Islet of Langerhans (tissue), 1 donor: ENCODE data around the gene TMEM219.

Experiments
- FAIRE-seq: peaks from one replicate; lab custom pipeline; 2011; peaks lifted over from hg19 to GRCh38; lab: Jason Lieb, UNC

Gene TMEM219

DNA sequence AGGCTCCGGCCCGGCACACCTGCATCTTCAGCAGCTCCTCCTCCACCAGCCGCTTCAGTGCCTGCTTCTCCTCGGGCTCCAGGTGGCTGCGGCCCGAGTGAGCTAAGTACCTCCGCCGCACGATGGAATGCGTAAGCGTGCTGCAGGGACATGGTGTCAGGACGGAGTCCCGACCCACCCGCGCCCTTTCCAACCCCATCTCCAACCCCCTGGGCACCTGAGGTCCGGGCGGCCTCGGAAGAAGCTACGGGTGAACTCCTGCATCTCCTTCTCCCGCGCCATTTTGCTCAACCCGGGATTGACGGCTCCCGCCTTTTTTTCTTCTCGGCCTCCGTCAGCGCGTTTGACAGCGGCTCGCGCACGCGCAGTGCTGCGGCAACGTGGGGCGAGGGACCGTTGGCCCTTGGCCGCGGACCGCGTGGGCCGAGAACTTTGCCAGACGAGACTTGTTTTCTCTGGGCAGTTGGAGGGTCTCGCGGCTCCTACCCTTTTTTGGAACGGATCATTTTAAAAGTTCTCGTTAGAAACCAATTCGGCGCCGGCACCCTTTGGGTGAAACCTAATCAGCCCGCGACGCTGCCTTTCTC is 33.5 kb downstream of the TMEM219 start, which contains the start of gene HIRIP3:
HIRIP3 (minus strand) TSS at position 294 of the 587 bp plus-strand sequence; CDS start at position 282, 12 bp downstream.
- FAIRE-seq: no peak

DNA sequence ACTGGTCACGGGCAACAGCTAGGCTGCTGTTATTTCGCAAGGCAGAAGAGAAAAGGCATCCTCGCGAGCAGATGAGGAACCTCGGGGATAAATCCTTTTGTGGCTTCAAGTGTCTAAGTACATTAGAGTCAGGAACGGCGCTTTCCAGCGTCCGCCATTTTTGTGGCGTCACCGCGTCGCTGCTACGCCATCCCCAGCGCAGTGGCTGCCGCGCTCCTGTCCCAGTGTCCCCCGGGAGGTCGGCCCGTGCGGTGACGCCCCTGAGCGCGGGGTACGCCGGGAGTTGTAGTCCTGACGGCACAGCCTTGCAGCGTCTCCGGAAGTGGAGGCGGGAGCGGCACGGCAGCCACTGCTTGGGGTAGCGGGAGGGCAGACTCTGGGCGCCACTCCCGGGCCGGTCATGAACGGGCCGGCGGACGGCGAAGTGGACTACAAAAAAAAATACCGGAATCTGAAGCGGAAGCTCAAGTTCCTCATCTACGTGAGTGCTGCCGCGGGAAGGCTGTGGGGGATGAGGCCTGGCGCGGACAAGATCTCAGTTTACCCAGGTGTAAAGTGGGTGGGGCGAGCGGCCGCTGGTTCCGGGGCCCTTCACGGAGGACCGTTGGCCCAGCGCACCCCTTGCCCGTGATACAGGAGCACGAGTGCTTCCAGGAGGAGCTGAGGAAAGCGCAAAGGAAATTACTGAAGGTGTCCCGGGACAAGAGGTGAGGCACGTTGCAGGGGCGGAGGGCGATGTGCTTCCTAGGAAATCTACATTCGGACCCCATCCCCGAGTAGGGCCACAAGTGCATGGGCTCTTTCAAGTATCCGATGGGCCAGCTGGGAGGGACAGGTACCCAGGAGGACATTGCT is 34.3 kb downstream of the TMEM219 start, which contains the start of gene INO80E:
INO80E (plus strand) TSS at position 331 of the 855 bp plus-strand sequence; CDS start at position 401, 70 bp downstream.
- FAIRE-seq: no peak

DNA sequence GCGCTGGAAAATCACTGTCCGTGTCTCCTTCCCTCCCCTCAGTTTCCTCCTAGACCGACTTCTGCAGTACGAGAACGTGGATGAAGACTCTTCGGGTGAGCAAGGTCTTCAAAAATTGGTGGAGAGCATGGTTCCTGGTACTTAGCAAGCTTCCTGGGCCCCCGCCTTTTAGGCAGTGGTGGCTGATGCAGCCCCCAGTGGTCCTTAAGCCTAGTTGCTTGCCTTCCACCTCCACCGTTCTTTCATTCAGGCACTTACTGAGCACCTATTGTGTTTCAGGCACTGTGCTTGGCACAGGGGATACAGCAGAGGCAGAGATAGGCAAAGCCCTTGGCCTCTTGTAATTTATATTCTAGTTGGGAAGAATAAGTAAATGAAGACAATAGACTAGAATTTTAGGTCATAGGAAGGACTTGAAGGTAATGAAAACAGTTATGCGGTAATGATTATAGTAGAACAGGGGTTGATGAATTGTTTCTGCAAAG is 34.9 kb downstream of the TMEM219 start:
- no peak for FAIRE-seq

DNA sequence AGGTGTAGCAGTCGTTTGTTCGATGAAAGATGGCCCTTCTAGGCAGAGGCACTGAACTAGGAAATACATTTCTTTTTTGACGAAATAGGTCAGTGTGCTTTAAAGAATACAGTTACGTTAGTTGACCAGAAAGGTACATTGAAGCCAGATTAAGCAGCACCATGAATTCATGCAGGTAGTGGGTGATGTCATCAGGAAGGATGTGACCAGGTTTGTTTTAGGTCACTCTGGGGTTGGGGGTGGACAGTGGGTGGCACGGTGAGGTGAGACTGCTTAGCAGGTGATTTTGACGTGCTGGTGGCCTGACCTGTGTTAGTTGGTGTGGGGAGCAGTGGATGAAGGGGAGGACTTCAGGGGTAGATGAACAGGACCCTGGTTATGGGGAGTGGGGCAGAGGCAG is 37.7 kb downstream of the TMEM219 start:
- no peak for FAIRE-seq

DNA sequence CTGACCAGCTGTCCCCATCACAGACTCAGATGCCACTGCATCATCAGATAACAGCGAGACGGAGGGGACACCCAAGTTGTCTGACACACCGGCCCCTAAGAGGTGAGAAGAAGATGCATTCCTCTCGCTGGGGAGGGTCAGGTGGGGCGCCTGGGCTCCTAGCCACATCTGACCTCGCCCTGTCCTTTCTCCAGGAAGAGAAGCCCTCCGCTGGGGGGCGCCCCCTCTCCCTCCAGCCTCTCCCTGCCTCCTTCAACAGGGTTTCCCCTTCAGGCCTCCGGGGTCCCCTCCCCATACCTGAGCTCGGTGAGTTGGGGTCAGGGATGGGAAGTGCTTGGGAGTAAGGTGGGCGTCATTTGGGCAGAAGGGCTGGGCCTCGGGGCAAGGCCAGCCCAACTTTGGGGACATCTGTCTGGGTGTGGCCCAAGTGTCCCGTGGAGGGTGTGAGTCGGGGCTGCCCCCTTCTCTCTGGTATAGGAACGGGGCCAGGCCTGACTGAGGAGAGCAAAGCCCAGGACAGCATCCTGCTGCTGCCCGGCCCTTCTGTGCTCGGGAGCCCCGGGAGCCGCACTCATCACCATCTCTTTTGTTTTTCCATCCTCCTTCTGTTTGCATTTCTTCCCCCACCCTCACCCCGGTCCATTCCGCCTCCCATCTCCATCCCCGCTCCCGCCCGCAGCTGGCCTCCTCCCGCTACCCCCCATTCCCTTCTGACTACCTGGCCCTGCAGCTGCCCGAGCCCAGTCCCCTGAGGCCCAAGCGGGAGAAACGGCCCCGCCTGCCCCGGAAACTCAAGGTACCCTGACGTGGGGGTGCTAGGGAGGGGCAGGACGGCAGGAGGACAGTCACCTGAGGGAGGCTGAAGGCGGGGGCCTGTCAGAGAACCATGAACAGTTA is 39.1 kb downstream of the TMEM219 start:
- FAIRE-seq: no peak

DNA sequence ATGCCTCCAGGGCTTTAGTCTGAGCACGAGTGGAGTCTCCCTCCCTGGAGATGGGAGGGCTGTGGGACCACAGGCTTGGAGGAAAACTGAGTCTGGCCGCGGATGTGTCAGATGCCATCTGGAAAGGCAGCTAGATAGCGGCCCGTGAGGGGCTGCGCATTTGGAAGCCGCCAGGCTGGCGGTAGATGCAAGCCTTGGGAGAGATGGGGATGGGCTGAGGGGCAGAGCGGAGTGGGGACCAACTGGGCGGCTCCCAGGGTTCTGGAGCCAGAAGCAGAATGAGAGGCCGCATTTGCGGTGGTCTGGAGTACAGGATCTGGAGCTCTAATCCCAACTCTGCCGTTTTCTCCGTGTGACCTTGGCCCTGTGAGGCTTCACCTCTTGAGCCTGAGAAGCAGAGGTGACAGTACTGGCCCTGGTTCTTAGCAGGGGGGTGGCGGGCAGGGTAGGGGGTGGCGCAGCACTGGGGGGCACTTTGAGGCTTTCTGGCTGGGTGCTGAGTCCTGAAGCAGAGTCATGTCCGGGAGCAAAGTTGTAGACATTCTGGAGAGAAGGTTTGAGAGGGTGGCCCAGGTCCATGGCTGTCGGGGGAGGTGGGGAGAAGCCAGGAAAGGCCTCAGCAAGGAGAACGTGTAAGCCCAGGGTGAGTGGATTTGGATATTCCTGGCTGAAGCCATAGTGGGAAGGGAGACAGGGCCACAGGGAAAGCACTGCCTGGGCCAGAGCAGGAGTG is 40.9 kb downstream of the TMEM219 start:
- FAIRE-seq: no peak

DNA sequence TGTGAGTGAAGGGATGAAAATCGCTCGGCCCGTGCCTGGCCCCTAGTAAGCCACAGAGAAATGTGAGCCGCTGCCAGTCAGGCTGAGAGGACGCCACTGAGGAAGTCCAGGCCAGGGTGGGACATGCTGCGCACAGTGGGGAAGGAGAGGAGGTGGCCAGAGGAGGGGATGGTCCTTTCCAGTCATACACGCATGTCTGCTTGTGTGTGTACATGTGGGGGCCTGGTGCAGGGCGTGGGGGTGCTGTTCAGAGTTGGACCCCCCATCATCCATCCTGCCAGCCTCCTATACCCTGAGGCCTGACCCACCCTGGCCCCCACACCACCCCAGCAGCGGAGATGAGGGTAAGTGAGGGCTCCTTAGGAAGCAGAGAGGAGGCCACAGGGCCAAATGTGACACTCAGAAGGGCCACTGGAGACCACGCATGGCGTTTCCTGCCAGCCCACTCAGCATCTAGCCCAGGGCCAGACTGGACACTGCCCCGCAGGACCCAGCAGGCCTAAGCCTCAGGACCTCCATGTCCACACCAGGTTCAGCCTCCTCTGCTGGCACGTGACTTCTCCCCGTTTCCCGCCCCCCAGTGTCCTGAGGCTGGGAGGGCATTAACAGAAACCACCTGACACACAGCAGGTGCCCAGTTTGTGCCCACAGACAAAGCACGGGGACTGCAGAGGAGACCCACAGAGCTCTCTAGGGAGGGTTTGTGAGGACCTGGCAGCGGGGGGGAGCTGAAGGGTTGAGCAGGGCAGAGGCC is 42.0 kb downstream of the TMEM219 start:
- no peak for FAIRE-seq

DNA sequence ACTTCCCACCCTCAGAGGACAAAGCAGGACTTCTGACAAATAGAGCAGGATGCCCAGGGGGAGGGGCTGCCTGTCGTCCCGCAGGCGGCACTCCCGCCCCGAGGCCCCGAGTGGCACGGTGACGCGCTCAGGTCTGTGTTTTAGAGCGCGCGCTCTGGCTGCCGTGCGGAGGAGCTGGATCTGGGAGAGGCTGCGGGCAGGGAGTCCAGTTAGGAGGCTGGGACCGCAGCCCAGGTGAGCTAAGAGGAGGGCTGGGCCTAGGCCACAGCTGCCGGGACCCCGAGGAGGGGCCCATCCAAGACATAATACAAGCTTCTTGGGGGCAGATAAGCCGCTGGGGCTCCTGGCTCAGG is 42.5 kb downstream of the TMEM219 start:
- no peak for FAIRE-seq

DNA sequence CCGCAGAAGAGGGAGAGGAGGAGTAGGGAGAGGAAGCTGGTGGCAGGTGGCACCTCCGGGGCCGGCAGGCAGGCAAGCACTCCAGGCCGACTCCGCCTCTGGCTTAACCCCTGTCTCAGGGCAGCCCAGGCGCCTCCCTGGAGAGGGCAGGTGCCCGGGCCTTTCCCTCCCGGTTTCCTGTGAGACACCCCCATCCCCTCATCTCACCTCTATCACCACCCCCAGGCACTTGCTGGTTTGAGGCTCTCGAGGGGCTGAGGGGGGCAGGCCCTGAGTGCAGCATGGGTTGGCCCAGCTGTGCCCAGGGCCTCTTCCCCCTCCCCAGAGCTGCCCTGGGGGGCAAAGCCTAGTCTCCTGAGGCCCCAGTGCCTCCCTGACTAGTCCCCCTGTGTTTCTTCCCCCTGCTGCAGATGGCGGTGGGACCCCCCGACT is 42.9 kb downstream of the TMEM219 start:
- FAIRE-seq: no peak

DNA sequence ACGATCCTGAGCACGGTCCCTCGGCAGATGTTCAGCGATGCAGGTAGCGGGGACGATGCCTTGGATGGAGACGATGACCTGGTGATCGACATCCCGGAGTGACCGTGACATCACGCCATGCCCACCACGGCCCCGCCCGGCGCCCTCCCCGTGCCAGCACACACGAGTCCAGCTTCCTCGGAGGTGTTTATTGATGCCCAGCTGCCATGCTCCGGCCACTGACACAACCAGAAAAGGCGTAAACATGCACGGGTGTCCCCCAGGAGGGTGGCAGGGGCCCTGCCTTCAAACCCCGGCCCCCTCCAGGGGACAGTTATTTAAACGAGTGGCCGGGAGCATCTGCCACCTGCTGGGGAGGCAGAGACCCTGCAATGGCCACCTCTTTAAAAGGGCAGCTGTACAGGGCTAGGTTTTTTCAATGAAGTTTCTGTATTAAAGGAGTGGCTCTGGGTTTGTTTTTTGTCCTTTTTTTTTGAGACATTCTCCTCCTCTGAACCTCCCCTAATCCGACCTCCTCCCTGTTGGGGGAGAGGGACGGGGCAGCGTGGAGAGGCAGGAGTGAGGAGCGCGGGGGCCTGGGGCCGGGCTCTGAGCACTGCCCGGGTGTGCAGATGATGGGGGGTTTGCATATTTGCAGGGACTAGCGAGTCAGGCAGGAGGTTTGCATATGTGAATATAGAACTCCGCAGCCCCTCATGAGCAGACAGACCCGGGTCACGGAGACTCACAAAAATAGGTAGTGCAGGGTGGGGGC is 43.6 kb downstream of the TMEM219 start:
- no peak for FAIRE-seq

DNA sequence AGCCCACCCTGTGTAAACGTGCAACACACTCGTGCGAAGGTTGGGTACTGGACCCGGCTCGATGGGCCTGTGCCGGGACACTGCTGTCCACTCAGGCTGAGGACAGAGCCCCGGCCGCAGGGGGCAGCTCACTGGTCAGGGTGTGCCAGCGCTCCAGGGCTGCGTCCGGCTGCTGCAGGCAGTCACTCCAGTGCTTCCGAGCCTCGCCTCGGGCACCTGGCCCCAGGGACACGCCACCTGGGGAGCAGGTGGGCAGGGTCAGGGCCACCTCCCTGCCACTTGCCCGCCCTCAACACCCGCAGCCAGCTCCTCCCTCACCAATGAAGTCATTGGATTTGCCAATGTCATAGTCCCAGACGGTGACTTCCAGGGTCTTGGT is 44.2 kb downstream of the TMEM219 start:
- FAIRE-seq: no peak

DNA sequence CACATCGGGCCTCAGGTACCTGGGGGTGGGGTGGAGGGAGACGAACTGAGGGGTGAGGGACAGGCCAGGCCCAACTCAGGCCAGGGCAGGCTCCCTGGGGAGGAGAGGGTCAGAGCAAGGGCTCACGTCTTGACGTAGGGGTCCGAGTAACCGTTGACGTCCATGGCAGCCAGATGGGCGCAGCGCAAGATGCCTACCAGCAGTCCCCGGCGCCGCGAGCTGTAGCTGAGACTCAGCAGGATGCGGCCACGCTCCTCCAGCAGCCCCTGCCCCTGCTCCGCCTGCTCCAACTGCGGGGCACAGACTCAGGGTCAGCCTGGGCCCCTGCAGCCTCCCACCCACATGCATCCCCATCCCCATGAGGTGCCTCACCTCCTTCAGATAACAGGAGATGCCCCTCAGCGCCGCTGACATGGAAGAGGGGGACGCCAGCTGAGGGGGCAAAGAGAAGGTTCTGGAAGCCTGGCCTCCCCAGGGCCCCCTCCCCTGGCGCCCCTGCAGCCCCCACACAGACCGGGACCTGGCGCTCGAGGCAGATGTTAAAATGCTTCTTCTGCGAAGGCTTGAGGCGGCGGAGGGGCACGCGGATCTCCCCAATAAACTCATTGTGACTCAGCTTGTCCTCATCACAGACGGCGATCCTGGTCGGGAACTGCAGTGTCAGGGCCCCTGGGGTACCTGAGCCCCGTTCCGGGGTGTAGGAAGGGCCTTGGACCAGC is 44.9 kb downstream of the TMEM219 start:
- FAIRE-seq: no peak

DNA sequence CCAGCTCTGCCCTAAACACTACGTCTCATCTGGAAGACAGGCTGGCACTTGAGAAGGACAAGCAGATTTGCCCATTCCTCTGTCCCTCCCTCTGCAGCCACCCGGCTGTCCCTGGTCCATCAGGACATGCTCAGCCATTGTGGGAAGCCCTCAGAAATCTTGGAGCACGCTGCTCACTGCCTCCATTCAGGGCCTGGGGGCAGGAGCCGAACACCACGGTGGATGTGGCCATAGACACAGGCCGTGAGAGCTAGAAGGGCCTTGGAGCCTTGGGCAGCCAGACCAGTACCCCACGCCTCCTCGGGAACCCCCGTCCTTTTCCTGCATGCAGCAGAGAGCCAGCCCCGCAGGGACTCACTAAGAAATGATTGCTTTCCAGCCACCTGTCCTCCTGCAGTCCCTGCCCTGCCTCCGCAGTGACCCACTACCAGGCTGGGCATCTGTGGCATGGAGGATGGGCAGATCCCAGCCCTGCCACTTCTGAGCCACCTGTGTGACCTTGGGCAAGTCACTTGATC is 45.6 kb downstream of the TMEM219 start:
- no peak for FAIRE-seq

DNA sequence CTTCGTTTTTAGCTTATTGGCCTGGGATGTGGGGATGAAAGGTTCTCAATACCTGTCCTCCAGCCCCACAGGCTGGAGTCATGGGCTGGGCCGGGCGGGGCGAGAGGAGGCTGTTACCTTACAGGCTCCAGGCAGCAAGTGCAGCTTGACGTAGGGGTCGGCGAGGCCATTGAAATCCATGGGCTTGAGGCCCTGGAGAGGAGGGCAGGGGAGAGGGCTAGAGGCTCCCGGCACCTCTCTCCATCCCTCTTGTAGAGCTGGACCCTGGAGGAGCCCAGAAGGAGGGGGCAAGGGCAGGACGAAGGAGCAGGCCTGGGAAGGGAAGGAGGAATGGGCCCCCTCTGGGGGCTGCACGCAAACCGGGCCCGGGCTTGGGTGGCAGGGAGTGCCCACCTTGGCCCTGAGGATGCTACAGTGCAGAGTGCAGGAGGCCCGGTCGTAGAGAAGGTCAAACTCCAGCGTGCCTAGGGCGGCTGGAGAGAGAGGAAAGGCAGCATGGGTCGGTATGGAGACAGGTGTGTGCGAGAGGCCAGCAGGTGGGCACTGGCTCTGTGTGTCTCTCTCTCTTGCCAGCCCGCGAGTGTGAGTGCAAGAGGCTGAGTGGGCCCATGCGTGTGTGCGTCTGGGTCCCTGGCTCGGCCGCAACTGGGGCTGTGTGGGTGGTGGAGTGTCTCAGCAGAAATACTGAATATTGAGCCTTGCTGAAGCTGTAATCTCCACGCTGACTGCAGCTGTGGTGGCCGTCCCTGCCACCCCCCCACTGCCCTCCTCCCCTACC is 47.4 kb downstream of the TMEM219 start:
- FAIRE-seq: no peak

DNA sequence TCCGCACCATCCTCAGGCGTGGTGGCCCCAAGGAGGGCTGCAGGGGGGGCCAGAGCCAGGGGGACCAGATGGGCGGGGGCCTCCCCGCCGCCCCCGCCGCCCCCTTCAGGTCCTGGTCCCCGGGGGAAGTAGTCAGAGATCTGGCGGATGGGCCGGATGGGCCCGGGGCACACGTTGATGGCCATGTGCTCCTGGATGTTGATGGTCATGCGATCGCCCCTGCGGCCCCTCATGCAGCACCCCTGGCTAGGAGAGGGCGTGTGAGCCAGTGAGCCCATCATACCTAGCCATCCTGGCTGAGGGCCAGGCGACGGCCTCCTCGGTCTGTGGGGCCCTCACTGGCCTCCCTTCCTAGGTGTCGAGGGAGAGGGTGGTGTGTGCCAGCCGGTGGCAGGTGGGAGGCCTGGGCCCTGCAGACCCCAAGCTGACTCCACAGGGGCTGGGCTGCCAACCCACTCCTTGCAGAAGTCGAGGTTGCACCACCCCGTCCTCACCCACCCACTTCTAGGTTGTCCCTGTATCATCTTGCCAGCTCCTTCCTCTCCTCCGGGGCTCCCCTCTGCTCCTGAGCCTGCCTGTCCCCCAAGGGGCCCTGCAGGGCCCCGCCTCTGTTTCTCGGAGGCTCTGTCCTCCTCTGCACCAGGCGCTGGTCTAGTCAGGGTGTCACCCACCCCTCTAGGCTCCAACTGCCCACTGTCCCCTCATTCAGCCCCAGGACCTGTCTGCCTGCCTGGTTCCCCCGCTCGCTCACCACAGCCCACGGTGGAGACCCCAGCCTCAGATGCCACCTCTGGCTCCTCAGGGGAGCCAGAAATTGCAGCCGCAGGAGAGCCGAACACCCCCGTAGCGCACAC is 48.3 kb downstream of the TMEM219 start:
- FAIRE-seq: no peak

DNA sequence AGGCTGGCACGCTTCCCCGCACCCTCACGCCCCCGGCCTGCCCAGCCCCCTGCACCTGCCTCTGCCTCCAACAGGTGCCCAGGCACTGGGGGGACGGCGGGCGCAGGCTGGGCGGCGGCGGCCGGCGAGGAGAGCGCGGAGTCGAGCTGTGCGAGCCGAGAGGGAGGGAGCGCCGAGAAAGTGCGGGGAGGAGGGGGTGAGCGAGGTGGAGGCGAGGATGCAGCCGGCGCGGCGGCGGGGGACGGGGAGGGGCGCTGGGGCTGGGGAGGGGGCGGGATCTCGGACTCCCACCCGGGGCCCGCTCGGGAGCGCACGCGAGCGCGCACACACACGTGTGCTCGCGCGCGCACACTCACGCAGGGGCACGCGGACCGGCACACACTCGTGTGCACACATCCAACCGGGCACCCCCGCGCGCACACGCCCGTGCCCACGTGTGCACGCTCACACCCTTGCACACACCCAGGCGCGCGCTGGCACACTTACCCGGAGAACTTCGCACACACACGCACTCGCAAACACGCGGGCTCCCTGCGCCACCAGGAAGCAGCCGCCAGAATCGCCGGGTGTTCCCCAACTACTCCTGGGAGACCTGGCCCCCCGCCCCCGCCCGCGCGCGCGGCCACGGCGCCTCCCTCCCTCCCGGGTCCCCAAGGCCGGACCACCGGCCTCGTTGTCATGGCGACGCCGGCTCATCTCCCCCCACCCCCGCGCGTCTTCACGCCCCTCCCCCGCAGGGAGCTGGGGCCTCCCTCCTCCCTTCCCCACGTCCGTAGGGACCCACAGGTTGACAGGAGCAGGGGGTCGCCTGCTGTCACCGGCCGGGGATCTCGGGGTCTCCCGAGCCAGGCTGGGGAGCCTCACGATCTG is 49.2 kb downstream of the TMEM219 start, which contains the start of gene DOC2A:
DOC2A (minus strand) TSS at position 184 of the 870 bp plus-strand sequence. CDS start 805 bp downstream, outside the sequence.
- FAIRE-seq: no peak
